Thyroid gland (tissue), 4 donors: Measurements from ENCODE around the gene PCK2. TPM values are rescaled to one million over a fixed set of nuclear protein-coding genes. Genes with fewer than 3 reads are reported as not detected.

ENCODE experiments used
- DNase-seq, 2 donors: peaks; one replicate each; pipeline ENCODE4 v3.0.0-alpha.2; 2019
- H3K27ac ChIP-seq, 3 donors: fragments of 200-600 bp; sonication (generic); 1 replicate in 2 of 3; 2 replicates in 1 of 3; pipeline ENCODE4 v1.5.1; 2016 to 2019; ENCODE audit warnings: mild to moderate bottlenecking in 1 of 3, moderate library complexity in 1 of 3
- H3K27me3 ChIP-seq: fragments of 200-600 bp; sonication (generic); one replicate; pipeline ENCODE4 v1.5.1; 2019
- H3K36me3 ChIP-seq, 2 donors: fragments of 200-600 bp; sonication (generic); one replicate each; pipeline ENCODE4 v1.5.1; 2016 to 2019
- H3K4me1 ChIP-seq, 2 donors: fragments of 200-600 bp; sonication (generic); one replicate each; pipeline ENCODE4 v1.5.1; 2017 to 2019
- H3K4me3 ChIP-seq, 3 donors: fragments of 200-600 bp; sonication (generic); replicated peaks in 1 of 3; 1 replicate in 2 of 3; 2 replicates in 1 of 3; pipeline ENCODE4 v1.5.1; 2016; ENCODE audit warnings: mild to moderate bottlenecking in 1 of 3
- H3K9me3 ChIP-seq: fragments of 200-600 bp; sonication (generic); one replicate; pipeline ENCODE4 v1.5.1; 2017
- CTCF ChIP-seq, 6 experiments: fragments of 200-600 bp in 3 of 6; fragments of 450-650 bp in 3 of 6; sonication (generic) in 3 of 6; IDR thresholded peaks; one replicate each; pipeline ENCODE4 v1.5.1; 2016 to 2019; ENCODE audit warnings: antibody characterized with exemption in 6 of 6, mild to moderate bottlenecking in 2 of 6, inconsistent platforms in 1 of 6, moderate library complexity in 1 of 6
- POLR2A ChIP-seq, 2 donors: fragments of 450-650 bp; IDR thresholded peaks; one replicate each; pipeline ENCODE4 v1.6.1; 2017; ENCODE audit warnings: antibody characterized with exemption in 2 of 2, mild to moderate bottlenecking in 2 of 2, moderate library complexity in 1 of 2
- WGBS, 2 donors: methylation state at CpG; one replicate each; pipeline ENCODE4 v1.1.5; 2017; 5-methylcytosine and 5-hydroxymethylcytosine counted together
- intact Hi-C: fragments of 100-400 bp; cut with DNase I; formaldehyde crosslinking; loops from one replicate; pipeline ENCODE4 v1.15.1; 2023
- microRNA-seq: library from miRNA; unstranded; fragments of <30 nt; microRNA quantifications from one replicate; pipeline ENCODE4, GENCODE V29; 2016
- total RNA-seq, 4 donors: library from RNA; depleted of rRNA; stranded (reverse); fragments of >200 nt; gene quantifications; one replicate each; pipeline ENCODE4 v1.2.3, GENCODE V29; 2016

Gene PCK2
- total RNA-seq, 4 donors from 2014 or later: 29.8 to 47.4 (median 39.3) TPM

- Histone ChIP-seq H3K27me3 (no peaks in the 10 kb centered on the region), H3K4me1 (peaks cover 8% of the 10 kb centered on the region in 2 donors), H3K4me3 (no peak overlapping the region), H3K27ac (no peak overlapping the region), H3K36me3 (peaks cover 38 to 47% of the 10 kb centered on the region in 2 donors), H3K9me3 (no peaks in the 10 kb centered on the region)
- intact Hi-C loops: no loop called here
- WGBS, 2 donors: 95 to 97% methylated on average over 16 of the region's 16 CpGs
- DNase-seq: no peak
- TF ChIP-seq CTCF (IDR thresholded peaks at IDR 0.05) (no peak), POLR2A (IDR thresholded peaks at IDR 0.05) (no peak)
These were observed 57.4 kb downstream of the PCK2 start for GRCh38 chr14:24151404-24152080.

Small RNAs within 50 kb of the gene (microRNA-seq; reads per million reads assigned to microRNA genes)
- gene MIR7703: not detected

Other genes starting within 250 kb of the PCK2 start
- gene DHRS4, start 140.5 kb upstream of the PCK2 start, total RNA-seq: 10 to 100 TPM; 19.2 to 55.7 (median 37.7) TPM
- gene DHRS4L2, start 105.4 kb upstream of the PCK2 start, total RNA-seq: 10 to 100 TPM in 2 of 4 donors, 1 to 10 TPM in 2; 4.7 to 27.1 (median 12.6) TPM
- gene CARMIL3, start 42.3 kb upstream of the PCK2 start, total RNA-seq: 1 to 10 TPM in 2 of 4 donors, under 1 TPM in 2; 0.63 to 1.3 (median 0.99) TPM
- gene CPNE6, start 22.7 kb upstream of the PCK2 start, total RNA-seq: under 1 TPM in 1 of 4 donors, not detected in 3; 0.29 TPM
- 100 to 1,000 TPM in 3 of 4 donors, 10 to 100 TPM in 1; 90.6 to 155 (median 132) TPM for gene DCAF11, start 20.5 kb downstream of the PCK2 start, total RNA-seq
- gene NRL, start 20.6 kb downstream of the PCK2 start, total RNA-seq: 10 to 100 TPM in 2 of 4 donors, 1 to 10 TPM in 2; 2.1 to 11.7 (median 8.4) TPM
- 1 to 10 TPM in 2 of 4 donors, under 1 TPM in 1, not detected in 1; 0.63 to 3.5 (median 2.7) TPM for gene FITM1, start 36.3 kb downstream of the PCK2 start, total RNA-seq
- gene PSME1, start 41.9 kb downstream of the PCK2 start, total RNA-seq: 100 to 1,000 TPM; 117 to 193 (median 186) TPM
- gene EMC9, start 47.3 kb downstream of the PCK2 start, total RNA-seq: 10 to 100 TPM in 3 of 4 donors, 1 to 10 TPM in 1; 8.3 to 25.5 (median 16.9) TPM
- gene PSME2, start 52.3 kb downstream of the PCK2 start, total RNA-seq: 10 to 100 TPM; 31.3 to 66.6 (median 47.5) TPM
- gene RNF31, start 53.2 kb downstream of the PCK2 start, total RNA-seq: 100 to 1,000 TPM in 1 of 4 donors, 10 to 100 TPM in 3; 30.6 to 106 (median 67.6) TPM
- gene IRF9, start 67.0 kb downstream of the PCK2 start, total RNA-seq: 10 to 100 TPM; 55.1 to 92.3 (median 70.0) TPM
- 1 to 10 TPM; 4.1 to 7.1 (median 5.4) TPM for gene REC8, start 77.8 kb downstream of the PCK2 start, total RNA-seq
- gene IPO4, start 94.5 kb downstream of the PCK2 start, total RNA-seq: 10 to 100 TPM; 28.1 to 49.0 (median 31.3) TPM
- gene TM9SF1, start 101.1 kb downstream of the PCK2 start, total RNA-seq: 100 to 1,000 TPM in 3 of 4 donors, 10 to 100 TPM in 1; 92.0 to 114 (median 107) TPM
- gene TSSK4, start 111.4 kb downstream of the PCK2 start, total RNA-seq: not detected
- 10 to 100 TPM; 26.5 to 60.2 (median 46.2) TPM for gene CHMP4A, start 119.2 kb downstream of the PCK2 start, total RNA-seq
- gene MDP1, start 121.8 kb downstream of the PCK2 start, total RNA-seq: 10 to 100 TPM; 13.1 to 55.9 (median 25.4) TPM
- 100 to 1,000 TPM; 149 to 317 (median 172) TPM for gene NEDD8, start 138.1 kb downstream of the PCK2 start, total RNA-seq
- 100 to 1,000 TPM in 2 of 4 donors, 10 to 100 TPM in 2; 68.8 to 237 (median 110) TPM for gene GMPR2, start 138.6 kb downstream of the PCK2 start, total RNA-seq
- 100 to 1,000 TPM in 1 of 4 donors, 10 to 100 TPM in 3; 67.3 to 101 (median 71.6) TPM for gene TINF2, start 148.3 kb downstream of the PCK2 start, total RNA-seq
- 1 to 10 TPM; 1.9 to 2.8 (median 2.0) TPM for gene TGM1, start 168.9 kb downstream of the PCK2 start, total RNA-seq
- 10 to 100 TPM; 29.8 to 44.8 (median 33.5) TPM for gene RABGGTA, start 177.3 kb downstream of the PCK2 start, total RNA-seq
- gene DHRS1, start 205.5 kb downstream of the PCK2 start, total RNA-seq: 10 to 100 TPM; 35.2 to 59.3 (median 38.3) TPM
- gene NOP9, start 205.5 kb downstream of the PCK2 start, total RNA-seq: 10 to 100 TPM; 16.4 to 22.3 (median 20.7) TPM
- 10 to 100 TPM in 1 of 4 donors, 1 to 10 TPM in 3; 4.6 to 13.0 (median 9.5) TPM for gene CIDEB, start 213.7 kb downstream of the PCK2 start, total RNA-seq
- gene LTB4R2, start 215.8 kb downstream of the PCK2 start, total RNA-seq: 10 to 100 TPM in 2 of 4 donors, 1 to 10 TPM in 2; 6.8 to 18.5 (median 10.9) TPM
- 1 to 10 TPM; 4.2 to 7.4 (median 4.3) TPM for gene LTB4R, start 217.2 kb downstream of the PCK2 start, total RNA-seq
- gene ADCY4, start 240.8 kb downstream of the PCK2 start, total RNA-seq: 10 to 100 TPM; 35.2 to 65.4 (median 48.8) TPM
- gene RIPK3, start 245.7 kb downstream of the PCK2 start, total RNA-seq: 10 to 100 TPM; 12.4 to 21.3 (median 18.4) TPM